ENCODE data around the gene UBE2Q2.
"Not testable (repeated sequence)": the region's sequence is repeated elsewhere in the genome, so short reads cannot be mapped to it uniquely, and the experiment has no call there.

Gene UBE2Q2

DNA sequence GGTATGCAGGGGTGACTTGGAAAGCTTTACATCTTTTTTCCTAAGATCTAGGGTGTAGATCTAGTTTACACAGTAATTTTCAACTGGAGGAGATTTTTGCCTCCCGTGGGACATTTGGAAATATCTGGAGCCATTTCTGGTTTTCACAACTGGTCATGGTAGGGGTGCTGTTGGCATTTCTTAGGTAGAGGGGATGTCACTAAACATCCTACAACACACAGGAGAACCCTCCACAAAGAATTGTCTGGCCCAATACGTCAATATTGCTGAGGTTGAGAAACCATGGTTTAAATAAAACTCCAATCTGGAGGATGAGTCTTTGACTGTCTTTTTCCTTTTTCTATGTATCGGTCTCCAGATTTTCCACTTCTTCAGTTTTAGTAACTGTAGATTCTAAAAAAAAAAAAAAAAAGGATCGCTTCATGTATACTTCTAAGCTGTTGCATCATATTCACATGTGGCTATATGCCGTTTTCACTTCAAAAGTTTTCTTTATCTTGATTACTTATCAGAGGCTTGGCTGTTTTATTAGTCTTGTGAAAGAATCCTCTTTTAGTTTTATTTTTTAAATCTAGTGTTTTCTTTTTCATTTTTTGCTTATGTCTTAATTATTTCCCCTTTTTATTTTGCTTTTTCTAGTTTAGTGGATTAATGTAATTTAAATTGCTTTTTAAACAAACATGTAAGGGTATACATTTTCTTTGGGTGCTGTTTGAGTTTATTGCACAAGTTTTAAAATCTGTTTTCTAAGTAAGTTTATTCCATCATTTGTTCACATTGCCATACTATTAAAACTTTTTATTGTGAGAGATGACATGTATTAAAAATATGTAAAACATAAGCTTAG lies 21.2 kb downstream of the UBE2Q2 start:
- no peak for DNase-seq (ENCODE audit: low read depth in 3 of 3)

DNA sequence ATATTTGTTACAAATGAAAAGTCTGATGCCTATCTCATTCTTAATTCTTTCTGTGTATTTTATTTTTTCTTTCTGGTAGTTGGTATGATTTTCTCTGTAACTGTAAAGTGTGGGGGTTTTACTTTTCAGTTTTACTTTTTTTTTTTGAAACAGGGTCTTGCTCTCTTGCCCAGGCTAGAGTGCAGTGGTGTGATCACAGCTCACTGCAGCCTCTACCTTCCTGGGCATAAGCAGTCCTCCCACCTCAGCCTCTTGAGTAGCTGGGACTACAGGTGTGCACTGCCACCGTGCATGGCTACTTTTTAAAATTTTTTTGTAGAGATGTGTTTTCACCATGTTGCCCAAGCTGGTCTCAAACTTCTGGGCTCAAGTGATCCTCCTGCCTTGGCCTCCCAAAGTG lies 22.8 kb downstream of the UBE2Q2 start:
- not testable (repeated sequence) for DNase-seq (ENCODE audit: low read depth in 3 of 3)

GRCh38 chr15:75866916-75867315 lies 23.7 kb downstream of the UBE2Q2 start:
- DNase-seq (ENCODE audit: low read depth in 3 of 3): no peak

DNA sequence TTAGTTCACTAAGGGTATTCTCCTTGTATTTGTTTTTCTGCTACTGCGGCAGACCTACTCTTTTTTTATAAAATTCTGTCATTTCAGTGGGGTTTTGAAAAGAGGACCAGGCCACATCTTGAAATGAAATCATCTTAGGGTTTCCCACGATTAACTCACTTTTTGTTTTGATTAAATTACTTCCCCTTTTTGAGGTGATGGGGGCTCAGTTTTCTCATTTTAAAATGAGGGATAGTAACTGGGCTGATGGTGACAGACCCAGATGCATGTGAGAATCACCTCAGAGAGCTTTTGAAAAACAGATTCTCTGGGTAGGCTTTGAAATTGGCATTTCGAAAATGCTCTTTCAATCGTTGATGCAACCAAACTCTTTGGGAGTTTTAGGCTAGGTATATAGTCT lies 24.2 kb downstream of the UBE2Q2 start:
- no peak for DNase-seq (ENCODE audit: low read depth in 3 of 3)

- no peak for DNase-seq (ENCODE audit: low read depth in 3 of 3)
Measured at GRCh38 chr15:75868019-75868418, 24.8 kb downstream of the UBE2Q2 start.

DNA sequence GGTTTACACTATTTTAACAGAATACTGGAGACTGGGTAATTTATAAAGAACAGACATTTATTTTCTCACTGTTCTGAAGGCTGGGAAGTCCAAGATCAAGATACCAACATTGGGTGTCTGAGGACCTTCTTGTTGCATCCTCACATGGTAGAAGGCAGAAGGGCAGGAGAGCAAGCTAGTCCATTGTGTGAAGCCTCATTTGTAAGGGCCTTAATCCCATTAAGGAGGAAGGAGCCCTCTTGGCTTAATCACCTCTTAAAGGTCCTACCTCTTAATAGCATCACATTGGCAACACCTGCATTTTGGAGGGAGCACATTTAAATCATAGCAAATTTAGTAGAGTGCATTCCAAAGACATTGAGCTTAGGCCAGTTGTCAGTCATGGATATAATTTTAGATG lies 26.2 kb downstream of the UBE2Q2 start:
- no peak for DNase-seq (ENCODE audit: low read depth in 3 of 3)

- DNase-seq (ENCODE audit: low read depth in 3 of 3): not testable (repeated sequence)
Measured at GRCh38 chr15:75871589-75871988, 28.3 kb downstream of the UBE2Q2 start.

- DNase-seq (ENCODE audit: low read depth in 3 of 3): no peak
Measured at GRCh38 chr15:75872403-75872990, 29.2 kb downstream of the UBE2Q2 start.

DNA sequence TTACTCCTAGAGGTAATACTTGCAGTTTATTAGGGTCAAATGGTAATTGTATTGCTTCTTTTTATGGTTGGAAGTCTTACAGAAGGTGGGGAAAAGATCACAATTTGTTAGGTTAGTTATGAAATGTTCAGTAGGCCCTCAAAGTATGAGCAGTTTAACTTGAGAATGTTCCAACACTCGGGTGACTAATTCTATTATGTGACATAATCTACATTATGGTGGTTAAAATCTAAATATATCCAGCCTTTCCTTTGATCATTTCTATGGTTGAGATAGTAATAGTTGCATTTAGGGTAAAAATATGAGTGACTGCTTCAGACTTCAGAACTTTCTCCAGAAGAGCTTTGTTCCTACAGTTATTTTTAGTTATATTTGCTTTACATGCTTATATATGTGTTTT lies 40.8 kb downstream of the UBE2Q2 start:
- no peak for DNase-seq (ENCODE audit: low read depth in 3 of 3)

DNA sequence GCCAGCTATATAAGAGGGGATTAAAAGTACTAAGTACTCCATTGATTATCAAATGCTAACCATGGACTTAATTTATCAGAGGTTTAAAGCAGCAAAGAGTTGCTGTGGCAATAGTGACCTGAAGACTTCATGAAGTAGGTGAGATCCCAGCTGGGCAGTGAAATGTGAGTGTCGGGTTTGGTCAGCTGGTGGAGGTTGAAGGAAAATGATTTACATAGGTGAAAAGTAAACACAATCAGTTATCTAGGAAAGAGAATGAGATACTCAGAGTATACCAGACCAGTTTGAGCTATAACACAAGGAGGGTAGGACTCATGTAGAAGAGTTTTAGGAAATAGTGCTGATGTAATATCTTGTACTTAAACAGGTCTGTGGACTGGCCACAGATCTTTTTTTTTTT lies 43.9 kb downstream of the UBE2Q2 start:
- DNase-seq (ENCODE audit: low read depth in 3 of 3): no peak

DNA sequence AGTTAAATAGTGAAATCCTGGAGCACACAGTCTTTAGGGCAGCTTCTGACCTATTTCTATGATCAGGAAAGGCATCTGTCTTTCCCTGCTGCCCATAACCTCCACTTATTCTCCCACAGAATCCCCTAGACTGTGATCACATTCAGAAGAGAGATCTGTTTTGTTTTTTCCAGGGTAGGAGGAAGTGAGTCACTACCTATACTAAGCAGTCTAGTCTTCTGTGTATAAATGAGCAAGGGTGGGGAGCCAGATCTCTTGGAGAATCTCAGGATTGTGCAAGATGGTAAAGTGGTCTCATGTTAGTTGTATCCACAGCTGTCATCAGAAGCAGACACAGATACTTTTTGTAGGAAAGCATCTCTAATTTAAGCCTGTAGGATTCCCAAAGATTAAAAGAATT lies 48.6 kb downstream of the UBE2Q2 start:
- DNase-seq (ENCODE audit: low read depth in 3 of 3): no peak

DNA sequence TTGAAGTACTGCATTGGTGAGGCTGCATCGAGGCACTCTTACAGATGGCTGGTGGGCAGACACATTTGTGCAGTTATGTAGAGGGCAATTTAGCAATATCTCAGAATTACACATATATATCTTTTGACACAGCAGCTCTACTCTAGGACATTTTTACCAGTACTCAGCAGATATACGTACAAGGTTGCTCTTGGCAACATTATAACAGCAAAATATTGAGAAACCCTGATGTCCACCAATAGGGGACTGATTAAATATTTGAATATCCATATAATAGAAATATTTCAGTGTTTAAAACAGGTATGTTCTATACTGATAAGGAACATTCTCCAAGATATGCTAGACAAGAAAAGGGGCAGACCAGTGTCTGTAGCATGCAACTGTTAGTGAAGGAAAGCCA lies 52.5 kb downstream of the UBE2Q2 start:
- no peak for DNase-seq (ENCODE audit: low read depth in 3 of 3)

- no peak for DNase-seq (ENCODE audit: low read depth in 3 of 3)
Measured at GRCh38 chr15:75900577-75900976, 57.3 kb downstream of the UBE2Q2 start.

DNA sequence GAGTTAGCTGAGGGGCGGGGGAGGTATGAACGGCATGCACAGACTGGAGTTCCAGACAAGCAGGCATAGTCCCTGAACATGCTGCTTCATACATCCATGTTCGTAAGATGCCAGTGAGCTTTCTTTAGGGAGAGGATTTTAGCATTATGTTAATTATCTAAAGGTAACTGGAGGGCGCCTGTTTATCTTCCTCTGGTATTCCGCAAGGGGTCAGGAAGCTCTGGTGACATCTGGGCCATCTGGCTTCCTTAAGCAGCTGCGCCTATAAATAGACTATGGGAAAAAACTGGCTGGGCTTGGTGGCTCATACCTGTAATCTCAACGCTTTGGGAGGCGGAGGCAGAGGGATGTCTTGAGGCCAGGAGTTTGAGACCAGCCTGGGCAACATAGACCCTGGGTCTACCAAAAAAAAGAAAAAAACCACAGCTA lies 58.9 kb downstream of the UBE2Q2 start:
- DNase-seq (ENCODE audit: low read depth in 3 of 3): no peak

DNA sequence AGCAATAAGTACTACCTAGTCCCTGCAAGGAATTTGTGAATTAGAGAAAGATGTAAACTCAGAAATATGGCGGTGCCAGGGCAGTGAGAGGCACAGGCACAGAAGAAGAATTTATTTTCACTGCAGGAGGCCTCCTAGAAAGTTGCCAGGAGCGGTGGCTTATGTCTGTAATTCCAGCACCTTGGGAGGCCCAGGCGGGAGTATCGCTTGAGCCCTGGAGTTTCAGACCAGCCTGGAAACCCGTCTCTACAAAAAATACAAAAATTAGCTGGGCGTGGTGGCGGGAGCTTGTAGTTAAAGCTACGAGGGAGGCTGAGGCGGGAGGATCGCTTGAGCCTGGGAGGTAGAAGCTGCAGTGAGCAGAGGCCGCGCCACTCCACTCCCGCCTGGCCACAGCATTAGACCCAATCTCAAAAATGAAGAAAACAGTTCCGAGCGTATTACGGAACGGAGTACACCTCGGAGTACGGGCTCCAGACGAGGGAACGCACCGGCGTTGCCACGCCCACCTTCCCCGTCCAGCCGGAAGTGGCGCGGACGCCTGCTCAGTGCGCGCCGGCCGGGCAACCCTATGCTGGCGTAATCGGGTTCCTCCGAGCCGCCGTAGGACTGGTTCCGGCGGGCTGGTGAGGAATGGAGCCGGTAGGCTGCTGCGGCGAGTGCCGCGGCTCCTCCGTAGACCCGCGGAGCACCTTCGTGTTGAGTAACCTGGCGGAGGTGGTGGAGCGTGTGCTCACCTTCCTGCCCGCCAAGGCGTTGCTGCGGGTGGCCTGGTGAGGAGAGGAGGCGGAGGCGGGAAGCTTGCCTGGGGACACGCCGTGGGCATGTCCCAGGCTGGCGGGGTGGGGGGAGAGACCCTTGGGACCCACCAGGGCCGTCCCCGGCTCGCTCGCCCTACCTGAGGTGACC lies 60.3 kb downstream of the UBE2Q2 start, which contains the start of gene FBXO22:
Gene FBXO22 (plus strand): TSS at position 548 of the 909 bp plus-strand sequence. CDS start 86 bp downstream, at position 634.
- DNase-seq (ENCODE audit: low read depth in 3 of 3): peak; percentile 86 to 88 (median 88)

GRCh38 chr15:75905231-75905630 lies 62.0 kb downstream of the UBE2Q2 start:
- DNase-seq (ENCODE audit: low read depth in 3 of 3): no peak

- DNase-seq (ENCODE audit: low read depth in 3 of 3): not testable (repeated sequence)
Measured at GRCh38 chr15:75910355-75910754, 67.1 kb downstream of the UBE2Q2 start.

DNA sequence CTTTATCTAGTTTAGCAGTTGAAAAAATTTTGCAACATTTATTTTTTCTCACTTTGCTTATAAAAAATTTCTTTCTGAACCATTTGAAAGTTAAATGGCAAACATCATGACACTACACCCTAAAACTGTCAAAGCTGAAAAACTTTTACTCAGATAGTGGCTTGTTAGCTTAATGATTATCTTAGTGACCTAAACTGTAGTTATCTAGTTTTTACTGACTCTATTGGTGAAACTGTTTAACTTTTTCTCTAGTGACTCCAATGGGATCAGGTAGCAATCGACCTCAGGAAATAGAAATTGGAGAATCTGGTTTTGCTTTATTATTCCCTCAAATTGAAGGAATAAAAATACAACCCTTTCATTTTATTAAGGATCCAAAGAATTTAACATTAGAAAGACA lies 73.7 kb downstream of the UBE2Q2 start:
- no peak for DNase-seq (ENCODE audit: low read depth in 3 of 3)

GRCh38 chr15:75918135-75918534 lies 74.9 kb downstream of the UBE2Q2 start:
- no peak for DNase-seq (ENCODE audit: low read depth in 3 of 3)

DNA sequence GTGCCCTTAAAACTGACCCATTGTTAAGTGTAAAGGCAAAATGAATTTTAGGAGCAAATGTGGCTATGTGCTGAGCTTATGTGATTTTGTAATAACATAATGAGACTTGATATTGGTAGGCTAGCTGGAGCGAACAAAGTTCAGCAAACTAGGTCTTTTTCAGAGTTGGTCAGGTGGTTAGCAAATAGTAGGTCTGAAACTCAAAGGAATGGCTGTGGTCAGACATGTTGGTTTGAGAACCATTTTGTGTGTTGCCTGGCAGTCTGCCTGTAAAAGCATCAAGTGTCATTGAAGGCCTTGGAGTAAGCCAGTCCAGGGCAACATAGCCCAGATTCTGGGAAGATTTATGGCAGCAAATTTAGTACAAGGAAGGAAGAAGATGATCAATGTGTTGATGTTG lies 76.8 kb downstream of the UBE2Q2 start:
- no peak for DNase-seq (ENCODE audit: low read depth in 3 of 3)

- DNase-seq (ENCODE audit: low read depth in 3 of 3): peak in 1 of 3 donors; percentile 2
Measured at GRCh38 chr15:75921732-75922703, 78.8 kb downstream of the UBE2Q2 start.
